Neural progenitor cell (in vitro differentiated cells): ENCODE results near the gene BAK1. TPM values are rescaled to one million over a fixed set of nuclear protein-coding genes. Genes with fewer than 3 reads are reported as not detected.

Experiments used
- DNase-seq: peaks from one replicate; pipeline ENCODE4 v3.0.0-alpha.2; 2016; ENCODE audit warnings: low spot score
- H2AFZ ChIP-seq: fragments of 200-600 bp; sonication (generic); replicated peaks from 2 replicates; pipeline ENCODE4 v1.6.1; 2016; ENCODE audit warnings: antibody characterized with exemption
- H3F3A ChIP-seq: fragments of 200-600 bp; sonication (generic); 2 replicates; pipeline ENCODE4 v1.6.1; 2016; ENCODE audit warnings: antibody characterized with exemption, low read depth
- H3K27ac ChIP-seq: fragments of 200-600 bp; sonication (generic); 2 replicates; pipeline ENCODE4 v1.5.1; 2016; ENCODE audit warnings: mild to moderate bottlenecking
- H3K27me3 ChIP-seq: fragments of 200-600 bp; sonication (generic); 2 replicates; pipeline ENCODE4 v1.6.1; 2016; ENCODE audit warnings: mild to moderate bottlenecking, moderate library complexity
- H3K36me3 ChIP-seq: fragments of 200-600 bp; sonication (generic); 2 replicates; pipeline ENCODE4 v1.5.1; 2016
- H3K4me1 ChIP-seq: fragments of 200-600 bp; sonication (generic); 2 replicates; pipeline ENCODE4 v1.6.1; 2016; ENCODE audit warnings: mixed run types
- H3K4me2 ChIP-seq: fragments of 200-600 bp; sonication (generic); 2 replicates; pipeline ENCODE4 v1.6.1; 2016
- H3K4me3 ChIP-seq: fragments of 200-600 bp; sonication (generic); 2 replicates; pipeline ENCODE4 v1.5.1; 2016
- H3K79me2 ChIP-seq: fragments of 200-600 bp; sonication (generic); 2 replicates; pipeline ENCODE4 v1.6.1; 2016; ENCODE audit warnings: low read depth
- H3K9ac ChIP-seq: fragments of 200-600 bp; sonication (generic); 2 replicates; pipeline ENCODE4 v1.6.1; 2016
- H3K9me3 ChIP-seq: fragments of 200-600 bp; sonication (generic); 2 replicates; pipeline ENCODE4 v1.5.1; 2016; ENCODE audit warnings: low read depth
- H4K20me1 ChIP-seq: fragments of 200-600 bp; sonication (generic); 2 replicates; pipeline ENCODE4 v1.6.1; 2016; ENCODE audit warnings: low read depth
- H3K27ac Mint-ChIP-seq: 3 replicates; pipeline ENCODE4 v1.8.0; 2021; ENCODE audit warnings: mixed read lengths
- H3K27me3 Mint-ChIP-seq: 2 replicates; pipeline ENCODE4 v1.8.0; 2022; ENCODE audit warnings: low read depth, mild to moderate bottlenecking, inconsistent platforms, moderate library complexity, mixed read lengths; ENCODE audit not compliant: insufficient read depth
- H3K36me3 Mint-ChIP-seq: 3 replicates; pipeline ENCODE4 v1.8.0; 2021; ENCODE audit warnings: mixed read lengths
- H3K4me1 Mint-ChIP-seq: 3 replicates; pipeline ENCODE4 v1.8.0; 2021; ENCODE audit warnings: mixed read lengths
- H3K4me3 Mint-ChIP-seq: 3 replicates; pipeline ENCODE4 v1.8.0; 2021; ENCODE audit warnings: mild to moderate bottlenecking, moderate library complexity, mixed read lengths
- H3K9me3 Mint-ChIP-seq: 3 replicates; pipeline ENCODE4 v1.8.0; 2020; ENCODE audit warnings: mixed read lengths
- CTCF ChIP-seq: fragments of 200-600 bp; sonication (generic); IDR thresholded peaks from 2 replicates; pipeline ENCODE4 v1.5.1; 2017; ENCODE audit warnings: antibody characterized with exemption, mild to moderate bottlenecking
- EZH2 ChIP-seq: fragments of 200-600 bp; sonication (generic); IDR thresholded peaks from 2 replicates; pipeline ENCODE4 v1.6.1; 2017; ENCODE audit warnings: antibody characterized with exemption, mild to moderate bottlenecking, moderate library complexity
- EZH2phosphoT487 ChIP-seq: fragments of 200-600 bp; sonication (generic); IDR thresholded peaks from 2 replicates; pipeline ENCODE4 v1.6.1; 2017; ENCODE audit warnings: antibody characterized with exemption
- total RNA-seq: library from RNA; depleted of rRNA; stranded (reverse); fragments of >200 nt; gene quantifications from 2 replicates; pipeline ENCODE4 v1.2.3, GENCODE V29; 2015; ENCODE audit warnings: low replicate concordance

Gene BAK1
- total RNA-seq, 1 donor from 2014 or later = 13.9 TPM

DNA sequence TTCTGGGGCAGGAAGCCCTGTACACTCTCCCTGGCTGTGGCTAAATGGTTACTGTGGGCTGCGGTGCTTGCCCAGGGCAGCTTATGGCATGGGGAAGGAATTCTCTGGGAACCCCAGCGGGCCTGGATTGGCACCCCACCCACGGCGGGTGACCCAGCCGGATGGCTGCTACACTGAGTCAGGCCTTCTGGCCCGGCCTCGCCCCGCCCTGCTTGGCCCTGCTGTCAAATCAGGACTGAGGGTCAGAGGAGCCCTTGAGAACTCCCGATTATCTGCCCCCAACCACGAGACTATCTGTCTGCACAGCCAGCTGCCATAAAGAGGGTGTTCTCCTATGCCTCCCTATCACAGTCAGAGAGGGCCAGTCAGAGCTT, 33.7 kb upstream of the BAK1 start:
- TF ChIP-seq EZH2 (no peak), CTCF (no peak), EZH2phosphoT487 (no peak)
- Mint-ChIP-seq H3K4me1 (peaks cover 36% of the 10 kb centered on the region), H3K27me3 (peaks cover 11% of the 10 kb centered on the region), H3K27ac (peak overlapping the region; percentile 21), H3K36me3 (no peaks in the 10 kb centered on the region), H3K9me3 (no peaks in the 10 kb centered on the region), H3K4me3 (no peak overlapping the region)
- H2AFZ ChIP-seq = no peak overlapping the region
- peaks cover 26% of the 10 kb centered on the region for H3K4me1 ChIP-seq
- peaks cover 12% of the 10 kb centered on the region for H3K27me3 ChIP-seq
- peaks cover 19% of the 10 kb centered on the region for H3F3A ChIP-seq
- no peak overlapping the region for H3K4me3 ChIP-seq
- no peaks in the 10 kb centered on the region for H4K20me1 ChIP-seq
- H3K36me3 ChIP-seq = no peaks in the 10 kb centered on the region
- H3K9me3 ChIP-seq = no peaks in the 10 kb centered on the region
- no peaks in the 10 kb centered on the region for H3K79me2 ChIP-seq
- no peak overlapping the region for H3K4me2 ChIP-seq
- H3K9ac ChIP-seq = no peak overlapping the region
- H3K27ac ChIP-seq = no peak overlapping the region
- no peak for DNase-seq

- H3K79me2 ChIP-seq = no peaks in the 10 kb centered on the region
- no peaks in the 10 kb centered on the region for H3K36me3 Mint-ChIP-seq
- no peak overlapping the region for H3K27ac ChIP-seq
- H3K4me2 ChIP-seq = no peak overlapping the region
- no peak overlapping the region for H2AFZ ChIP-seq
- peaks cover 6% of the 10 kb centered on the region for H3K27me3 ChIP-seq
- H3K9me3 ChIP-seq = no peaks in the 10 kb centered on the region
- no peak overlapping the region for H3K9ac ChIP-seq
- TF ChIP-seq CTCF = no peak
- TF ChIP-seq EZH2phosphoT487 = no peak
- TF ChIP-seq EZH2 = no peak
- H3K36me3 ChIP-seq = no peaks in the 10 kb centered on the region
- DNase-seq = no peak
- peaks cover 11% of the 10 kb centered on the region for H3K27me3 Mint-ChIP-seq
- H3K9me3 Mint-ChIP-seq = no peaks in the 10 kb centered on the region
- H3K4me3 Mint-ChIP-seq = peak overlapping the region; percentile 0
- H3K27ac Mint-ChIP-seq = peak overlapping the region; percentile 89
- H3F3A ChIP-seq = peaks cover 19% of the 10 kb centered on the region
- H3K4me1 ChIP-seq = peaks cover 26% of the 10 kb centered on the region
- no peak overlapping the region for H3K4me3 ChIP-seq
- no peaks in the 10 kb centered on the region for H4K20me1 ChIP-seq
- peaks cover 37% of the 10 kb centered on the region for H3K4me1 Mint-ChIP-seq
Measured at GRCh38 chr6:33613146-33613794, 33.2 kb upstream of the BAK1 start.

GRCh38 chr6:33610779-33611732, 31.0 kb upstream of the BAK1 start:
- Mint-ChIP-seq H3K36me3 (no peaks in the 10 kb centered on the region), H3K4me1 (peaks cover 53% of the 10 kb centered on the region), H3K9me3 (no peaks in the 10 kb centered on the region), H3K4me3 (peak overlapping the region; percentile 77), H3K27me3 (peaks cover 13% of the 10 kb centered on the region), H3K27ac (peak overlapping the region; percentile 97)
- Histone ChIP-seq H3K4me1 (peaks cover 32% of the 10 kb centered on the region), H4K20me1 (peaks cover 4% of the 10 kb centered on the region), H2AFZ (no peak overlapping the region), H3K4me2 (peak overlapping the region; percentile 12), H3K36me3 (no peaks in the 10 kb centered on the region), H3K4me3 (no peak overlapping the region), H3K9me3 (no peaks in the 10 kb centered on the region), H3K27ac (no peak overlapping the region), H3K9ac (no peak overlapping the region), H3F3A (peaks cover 31% of the 10 kb centered on the region), H3K79me2 (no peaks in the 10 kb centered on the region), H3K27me3 (peaks cover 5% of the 10 kb centered on the region)
- TF ChIP-seq CTCF (no peak), EZH2phosphoT487 (no peak), EZH2 (no peak)
- DNase-seq = peak; percentile 51
